HUDEP-2 (cell line): ENCODE data around the gene KRT80.

Experiments used
- DNase-seq, 76 experiments: peaks; one replicate each; lab custom pipeline; 2025; ENCODE audit not compliant: unreplicated experiment in 76 of 76; lab: John Stamatoyannopoulos, UW

Gene KRT80

GRCh38 chr12:52200086-52200780, 8.4 kb upstream of the KRT80 start:
- peak in 10 of 76 experiments; percentile 4 to 65 (median 24) for DNase-seq

GRCh38 chr12:52199294-52199919, 7.6 kb upstream of the KRT80 start:
- peak in 3 of 76 experiments; percentile 27 to 46 (median 35) for DNase-seq

GRCh38 chr12:52198454-52199215, 6.8 kb upstream of the KRT80 start:
- DNase-seq: no peak

- peak in 1 of 76 experiments; percentile 9 for DNase-seq
Observed at GRCh38 chr12:52197371-52198231, 5.8 kb upstream of the KRT80 start.

GRCh38 chr12:52195065-52195730, 3.4 kb upstream of the KRT80 start:
- peak in 9 of 76 experiments; percentile 7 to 34 (median 15) for DNase-seq

GRCh38 chr12:52193991-52194390, 2.2 kb upstream of the KRT80 start:
- no peak for DNase-seq

GRCh38 chr12:52193532-52193931, 1.7 kb upstream of the KRT80 start:
- DNase-seq: no peak

- DNase-seq: no peak
Observed at GRCh38 chr12:52190860-52191729, 719 bp downstream of the KRT80 start.

- DNase-seq: no peak
Observed at GRCh38 chr12:52189376-52190174, 2.2 kb downstream of the KRT80 start.

- no peak for DNase-seq
Observed at GRCh38 chr12:52188658-52189057, 3.2 kb downstream of the KRT80 start.

- DNase-seq: no peak
Observed at GRCh38 chr12:52187640-52188039, 4.2 kb downstream of the KRT80 start.

GRCh38 chr12:52187206-52187605, 4.6 kb downstream of the KRT80 start:
- DNase-seq: no peak

- no peak for DNase-seq
Observed at GRCh38 chr12:52186118-52186840, 5.5 kb downstream of the KRT80 start.

GRCh38 chr12:52185400-52185967, 6.3 kb downstream of the KRT80 start:
- no peak for DNase-seq

- DNase-seq: no peak
Observed at GRCh38 chr12:52184813-52185212, 7.0 kb downstream of the KRT80 start.

- no peak for DNase-seq
Observed at GRCh38 chr12:52183971-52184370, 7.8 kb downstream of the KRT80 start.

GRCh38 chr12:52183544-52183910, 8.3 kb downstream of the KRT80 start:
- no peak for DNase-seq
